IPS DF 4.7 (cell line): Measurements from ENCODE around the gene SINHCAF.
"Not testable (repeated sequence)": the region's sequence is repeated elsewhere in the genome, so short reads cannot be mapped to it uniquely, and the experiment has no call there.

Experiments used
- DNase-seq: peaks from one replicate; pipeline ENCODE4 v3.0.0-alpha.2; 2013; ENCODE audit warnings: low spot score; ENCODE audit errors: extremely low read depth

SINHCAF gene

DNA sequence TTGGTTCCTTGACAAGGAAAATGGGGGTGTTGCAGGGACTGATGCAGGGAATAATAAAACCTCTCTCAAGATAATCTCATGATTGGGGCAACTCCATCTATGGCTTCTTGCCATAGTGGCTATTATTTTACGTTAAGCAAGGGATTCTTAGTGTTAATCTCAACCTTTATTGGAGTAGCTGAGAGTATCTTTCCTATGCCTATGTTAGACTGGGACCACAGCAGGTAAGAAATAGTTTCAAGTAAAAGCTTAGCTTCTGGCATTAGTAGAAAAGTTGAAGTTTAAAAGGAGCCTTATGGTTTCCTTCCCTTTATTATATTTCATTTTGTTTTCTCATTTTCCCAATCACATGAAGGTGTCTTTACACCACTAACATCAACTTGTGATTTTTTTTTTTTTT lies 16.7 kb downstream of the SINHCAF start:
- DNase-seq, result no peak

DNA sequence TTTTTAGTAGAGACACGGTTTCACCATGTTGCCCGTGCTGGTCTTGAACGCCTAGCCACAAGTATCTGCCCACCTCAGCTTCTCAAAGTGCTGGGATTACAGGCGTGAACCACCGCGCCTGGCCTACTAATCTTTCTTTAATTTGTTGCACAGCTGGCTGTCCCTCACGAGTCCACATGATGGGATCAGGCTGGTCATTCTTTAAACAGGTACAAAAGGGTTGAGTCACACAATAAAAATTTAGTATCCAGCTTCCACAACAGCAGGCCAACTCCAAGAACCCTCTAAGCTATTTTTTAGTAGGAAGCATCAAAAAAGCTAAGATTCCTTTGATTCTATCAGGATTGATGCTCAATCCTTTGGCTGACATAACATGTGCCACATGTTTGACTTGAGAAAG lies 17.8 kb downstream of the SINHCAF start:
- DNase-seq, result no peak

DNA sequence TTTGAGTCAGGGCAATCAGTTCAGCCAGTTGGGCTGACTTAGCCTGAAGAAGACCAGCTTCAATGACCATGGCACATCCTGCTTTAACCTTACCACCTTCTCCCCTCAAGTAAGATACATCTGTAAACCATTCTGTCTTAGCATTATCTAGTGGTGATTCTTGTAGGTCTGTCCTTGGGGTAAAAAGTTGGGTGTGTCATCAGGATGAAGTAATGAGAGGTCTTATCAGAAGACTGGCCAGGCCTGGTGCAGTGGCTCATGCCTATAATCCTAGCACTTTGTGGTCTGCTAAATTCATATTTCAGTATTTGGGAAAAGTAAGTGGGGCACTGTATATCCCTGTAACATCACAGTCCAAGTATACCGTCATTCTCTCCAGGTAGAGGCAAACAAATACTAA lies 19.1 kb downstream of the SINHCAF start:
- DNase-seq, result no peak

DNA sequence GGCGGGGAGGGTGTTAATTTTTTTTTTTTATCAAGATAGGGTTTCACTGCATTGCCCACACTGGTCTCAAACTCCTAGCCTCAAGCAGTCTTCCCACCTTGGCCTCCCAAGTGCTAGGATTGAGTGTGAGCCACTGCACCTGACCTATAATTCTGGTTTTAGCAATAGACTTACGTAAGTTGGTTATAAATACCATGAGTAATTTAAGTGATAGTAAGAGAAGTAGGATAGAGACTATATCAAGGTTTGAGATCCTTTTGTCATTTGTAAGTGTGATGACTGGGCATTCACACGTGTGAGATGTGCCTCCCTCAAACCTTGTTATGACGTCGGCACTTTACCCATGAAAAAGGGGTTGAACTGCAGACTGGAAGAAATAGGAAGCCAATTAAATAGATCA lies 22.5 kb downstream of the SINHCAF start:
- no peak for DNase-seq

DNA sequence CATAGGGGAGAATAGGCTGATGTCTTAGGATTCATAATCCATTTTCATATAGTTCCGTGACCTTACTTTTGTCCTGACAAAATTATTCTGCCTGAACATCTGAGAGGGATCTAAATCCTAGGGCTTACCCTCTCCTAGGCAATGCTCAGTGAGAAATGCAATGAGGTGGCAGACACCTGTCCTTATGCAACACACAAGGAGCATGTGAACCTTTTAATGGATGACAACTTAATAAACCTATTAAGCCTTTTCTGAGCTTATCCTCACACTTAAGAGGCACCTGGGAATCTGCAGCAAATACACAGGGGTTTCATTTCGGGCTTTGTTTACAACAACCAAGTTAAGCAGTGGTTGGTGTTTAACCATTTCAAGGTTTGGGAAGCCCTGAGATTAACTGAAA lies 24.6 kb downstream of the SINHCAF start:
- DNase-seq, result no peak

DNA sequence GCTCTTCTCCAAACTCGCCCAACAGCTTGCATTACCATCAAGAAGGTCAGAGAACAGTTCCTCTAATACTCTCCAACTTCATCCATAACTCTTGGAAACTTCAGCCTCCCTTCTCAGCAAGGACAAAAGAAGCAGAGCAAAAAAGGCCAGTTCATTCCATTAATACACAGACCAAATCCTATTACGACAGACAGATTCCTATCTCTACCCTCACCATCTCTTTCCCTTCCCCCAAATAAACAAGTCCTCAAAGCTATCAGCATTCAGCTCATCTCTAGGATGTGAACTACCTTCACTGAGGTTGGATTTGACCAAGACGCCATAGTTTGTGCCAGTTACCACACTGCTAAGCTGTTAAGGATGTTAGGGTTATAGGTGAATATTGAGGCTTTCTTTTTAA lies 25.2 kb downstream of the SINHCAF start:
- DNase-seq, result no peak

DNA sequence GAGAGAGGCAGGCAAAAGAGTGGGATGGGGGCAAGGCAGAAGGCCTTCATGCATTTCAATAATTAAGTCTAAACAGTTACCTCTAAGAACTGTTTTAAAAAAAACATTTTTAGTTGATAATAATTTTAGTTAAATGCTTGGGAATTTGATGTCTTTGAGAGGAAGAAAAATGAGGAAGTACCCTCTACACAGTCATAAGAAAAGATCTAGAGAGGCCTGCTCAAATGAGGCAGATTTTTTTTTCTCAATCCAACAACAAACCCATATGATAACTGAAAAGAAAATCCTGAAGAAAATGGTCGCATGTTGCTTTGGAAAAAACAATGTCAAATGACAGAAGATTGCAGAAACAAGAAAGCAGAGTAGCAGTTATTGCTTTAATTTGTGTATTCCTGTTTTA lies 25.6 kb downstream of the SINHCAF start:
- no peak for DNase-seq

DNA sequence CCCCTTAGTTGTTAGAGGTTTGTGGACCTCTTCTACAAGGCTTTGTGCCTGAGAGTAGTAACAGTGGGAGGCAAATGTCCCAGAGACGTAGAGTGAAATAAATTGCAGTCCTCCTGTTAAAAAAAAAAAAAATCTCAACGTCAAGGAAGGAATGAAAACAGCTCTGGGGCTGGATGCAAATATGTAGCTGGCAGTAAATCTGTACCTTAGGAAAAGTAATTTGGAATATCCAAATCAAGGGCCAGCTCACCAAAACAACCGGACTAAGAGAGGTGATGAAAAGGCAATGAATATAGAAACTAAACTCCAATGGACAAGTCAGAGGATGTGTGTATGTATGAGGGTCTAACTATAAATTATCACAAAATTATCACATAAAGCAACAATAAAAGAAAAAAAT lies 27.0 kb downstream of the SINHCAF start:
- no peak for DNase-seq

DNA sequence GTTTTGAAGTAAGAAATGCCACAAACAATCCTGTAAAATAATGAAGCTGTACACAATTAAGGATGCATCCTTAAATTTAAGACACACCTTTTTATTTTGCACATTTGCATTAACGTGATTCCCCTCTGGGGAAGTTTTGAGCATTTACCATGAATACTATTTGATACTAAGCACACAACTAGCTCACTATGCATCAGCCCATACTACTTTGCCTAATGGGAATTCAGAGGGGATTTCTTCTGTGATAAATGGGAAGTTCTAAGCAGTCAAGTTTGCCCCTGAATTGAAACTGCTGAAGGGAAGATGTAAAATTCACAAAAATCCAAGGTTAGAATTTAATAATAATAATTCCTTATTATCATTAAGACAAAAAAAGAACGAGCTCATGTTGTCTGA lies 27.4 kb downstream of the SINHCAF start:
- DNase-seq, result no peak

DNA sequence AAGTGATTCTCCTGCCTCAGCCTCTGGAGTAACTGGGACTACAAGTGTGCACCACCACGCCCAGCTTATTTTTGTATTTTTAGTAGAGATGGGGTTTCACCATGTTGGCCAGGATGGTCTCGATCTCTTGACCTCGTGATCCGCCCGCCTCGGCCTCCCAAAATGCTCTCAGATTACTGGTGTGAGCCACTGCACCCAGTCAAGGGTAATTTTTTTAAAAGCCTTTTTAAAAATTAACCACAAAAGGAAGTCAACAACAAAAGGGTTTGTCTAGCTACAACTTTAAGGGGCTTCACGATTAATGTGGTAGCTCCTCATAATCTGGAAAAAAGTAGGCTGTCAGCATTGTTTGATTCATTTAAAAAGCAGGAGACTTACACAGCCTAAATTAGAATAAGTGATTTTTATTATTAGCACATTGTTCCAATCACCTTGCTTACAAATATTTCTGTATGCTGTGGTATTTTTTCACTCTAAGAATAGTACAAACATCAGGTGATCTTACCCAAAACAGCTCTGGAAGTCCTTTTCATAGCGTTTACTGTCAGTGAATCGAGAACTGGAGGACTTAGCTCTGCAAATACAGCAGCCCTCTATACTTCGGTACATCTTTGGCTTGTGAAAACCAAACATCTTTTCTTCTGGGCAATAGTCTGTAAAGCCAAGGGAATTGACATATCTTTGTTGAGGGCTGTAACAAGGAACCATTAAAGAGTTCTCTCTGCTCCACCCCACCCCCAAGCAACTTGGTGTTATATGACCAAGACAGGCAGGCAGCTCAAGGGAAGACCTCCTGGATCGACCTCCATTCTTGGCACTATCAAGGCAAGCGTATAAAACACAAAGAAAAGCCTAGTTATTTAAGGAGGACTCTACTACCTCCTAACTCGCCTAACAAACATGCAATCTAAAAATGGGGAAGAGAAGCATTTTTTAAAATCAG lies 28.1 kb downstream of the SINHCAF start:
- DNase-seq, result no peak

DNA sequence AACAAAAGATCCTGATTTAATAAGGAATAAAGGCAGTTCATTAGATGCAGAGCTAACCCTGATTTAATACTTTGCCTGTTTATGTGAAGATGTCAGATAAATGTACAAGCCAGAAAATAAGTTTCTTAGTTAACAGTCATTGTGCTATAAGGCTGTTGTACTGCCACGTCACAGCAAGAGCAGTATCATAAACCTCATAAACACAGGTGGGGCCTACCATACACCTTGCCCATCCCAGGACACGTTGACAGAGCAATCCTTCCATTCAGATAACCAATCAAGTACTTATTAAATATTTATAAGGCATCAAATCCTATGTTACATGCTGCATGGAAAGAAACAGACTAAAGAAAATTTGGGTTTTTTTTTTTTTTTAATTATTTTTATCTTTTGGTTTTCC lies 36.5 kb downstream of the SINHCAF start:
- no peak for DNase-seq

DNA sequence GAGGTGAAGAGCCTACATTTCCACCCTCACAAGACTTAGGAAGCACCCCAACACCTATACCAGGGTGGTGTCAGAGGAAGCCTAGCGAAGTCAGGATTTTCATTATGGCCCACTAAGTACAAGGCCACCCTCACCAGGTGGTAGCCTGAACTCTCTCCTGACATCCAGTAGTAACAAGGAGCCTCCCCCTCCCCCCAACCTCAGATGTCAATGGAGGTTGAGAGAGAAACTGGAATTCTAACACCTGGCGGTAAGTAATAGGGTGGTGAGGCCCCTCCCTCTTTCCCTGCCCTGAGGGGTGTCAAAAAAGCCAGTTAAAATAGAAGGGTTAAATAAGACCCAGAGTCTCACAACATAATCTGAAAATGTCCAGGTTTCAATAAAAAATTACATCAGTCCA lies 37.6 kb downstream of the SINHCAF start:
- no peak for DNase-seq

DNA sequence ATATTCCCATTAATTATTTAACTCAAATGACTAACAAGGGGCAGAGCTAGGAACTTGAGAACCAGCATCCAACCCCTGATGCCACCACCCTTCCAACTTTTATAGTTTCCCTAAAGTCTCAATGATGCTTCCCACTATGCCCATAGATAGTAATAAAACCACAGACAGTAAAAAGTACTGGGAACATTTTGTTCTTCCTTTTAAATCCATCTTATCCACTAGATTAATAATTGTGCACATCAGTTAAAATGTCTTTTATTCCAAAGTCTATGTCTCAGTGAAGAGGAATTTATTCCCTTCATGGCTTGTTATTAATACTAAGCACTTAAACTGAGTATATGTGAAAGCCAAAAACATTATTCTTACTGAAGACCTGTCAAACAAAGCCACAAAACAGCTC lies 45.8 kb downstream of the SINHCAF start:
- no peak for DNase-seq

DNA sequence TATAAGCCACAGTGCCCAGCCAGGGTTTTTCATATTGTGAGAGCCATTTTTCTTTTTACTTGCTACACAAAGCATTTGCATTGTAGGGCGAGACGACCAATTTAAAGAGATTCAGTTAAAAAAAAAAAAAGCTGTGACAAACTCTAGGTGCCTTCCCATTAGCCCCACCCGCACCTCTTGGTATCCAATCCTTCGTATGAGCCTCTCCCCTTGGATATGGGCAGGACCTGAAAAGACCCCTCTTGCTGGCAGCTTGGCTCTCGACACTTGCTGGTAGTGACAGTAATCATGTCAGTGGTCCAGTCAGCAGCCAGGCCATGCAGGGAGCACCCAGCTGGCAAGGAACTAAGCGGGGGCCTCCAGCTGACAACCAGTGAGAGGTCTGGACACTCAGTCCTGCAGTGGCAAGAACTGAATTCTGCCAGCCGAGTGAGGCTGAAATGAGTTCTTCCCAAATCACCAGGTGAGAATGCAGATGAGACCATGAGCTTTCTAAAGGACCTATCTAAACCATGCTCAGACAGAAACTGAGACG lies 46.5 kb downstream of the SINHCAF start:
- no peak for DNase-seq

DNA sequence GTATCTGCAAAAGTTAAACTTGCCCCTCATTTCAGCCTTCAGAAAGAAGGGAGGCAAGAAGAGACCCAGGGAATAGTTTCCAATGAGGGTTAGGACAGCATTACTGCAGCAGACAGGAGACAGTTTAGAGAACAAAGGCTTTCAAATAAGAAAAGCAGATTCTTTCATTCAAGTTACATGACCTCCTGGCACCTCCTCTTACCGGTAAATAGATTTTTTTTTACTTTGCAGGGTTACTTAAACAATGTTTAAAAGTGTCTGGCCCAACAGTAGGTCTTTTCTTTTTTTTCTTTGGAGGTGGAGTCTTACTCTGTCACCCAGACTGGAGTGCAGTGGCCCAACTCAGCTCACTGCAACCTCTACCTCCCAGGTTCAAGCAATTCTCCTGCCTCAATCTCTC lies 47.1 kb downstream of the SINHCAF start:
- no peak for DNase-seq

DNA sequence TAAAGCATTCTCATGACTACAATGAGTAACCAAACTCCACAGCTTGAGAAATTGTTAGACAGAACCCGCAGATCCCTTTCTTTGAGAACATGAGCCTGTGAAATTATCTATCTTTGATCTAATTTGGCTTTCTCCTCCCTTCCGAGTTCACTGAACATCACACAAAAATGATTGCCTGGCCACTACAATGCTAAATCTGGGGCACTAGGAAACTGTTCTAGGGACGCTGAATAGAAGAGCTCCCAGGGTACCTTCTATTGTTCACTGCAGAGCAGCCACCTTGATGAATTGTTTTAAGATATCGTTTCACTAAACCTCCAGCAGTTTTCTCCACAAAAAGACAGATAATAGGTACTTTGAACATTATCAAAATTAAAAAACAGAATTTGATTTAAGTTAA lies 47.5 kb downstream of the SINHCAF start:
- no peak for DNase-seq

DNA sequence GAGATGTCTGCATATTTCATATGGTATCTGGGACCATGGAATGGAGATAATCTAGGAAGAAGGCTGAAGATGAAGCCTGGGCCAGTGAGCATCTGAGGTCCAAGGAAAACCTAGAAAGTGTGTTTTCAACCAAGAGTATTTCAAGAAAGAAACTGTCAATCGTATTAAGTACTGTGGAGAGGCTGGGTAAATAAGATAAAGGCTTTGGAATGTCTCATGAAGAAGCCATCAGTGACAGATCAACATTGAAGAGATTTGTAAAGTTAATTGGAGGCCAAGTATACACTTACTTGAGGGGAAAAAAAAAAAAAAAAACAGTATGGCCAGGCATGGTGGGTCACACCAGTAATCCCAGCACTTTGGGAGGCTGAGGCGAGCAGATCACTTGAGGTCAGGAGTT lies 48.9 kb downstream of the SINHCAF start:
- no peak for DNase-seq

DNA sequence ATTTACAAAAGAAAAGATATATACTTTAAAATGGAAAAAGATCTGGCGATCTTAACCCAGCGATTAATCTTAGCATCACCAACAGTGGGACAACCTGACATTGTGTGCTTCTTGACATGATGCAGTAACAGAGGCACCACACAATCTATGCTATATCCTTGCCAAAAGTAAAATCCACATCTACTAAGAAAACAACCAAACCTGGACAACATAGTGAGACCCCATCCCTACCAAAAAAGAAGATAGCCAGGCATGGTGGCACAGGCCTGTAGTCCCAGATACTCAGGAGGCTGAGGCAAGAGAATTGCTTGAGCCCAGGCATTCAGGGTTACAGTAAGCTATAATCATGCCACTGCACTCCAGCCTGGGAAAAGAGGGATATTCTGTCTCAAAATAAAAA lies 50.5 kb downstream of the SINHCAF start:
- DNase-seq, result no peak

DNA sequence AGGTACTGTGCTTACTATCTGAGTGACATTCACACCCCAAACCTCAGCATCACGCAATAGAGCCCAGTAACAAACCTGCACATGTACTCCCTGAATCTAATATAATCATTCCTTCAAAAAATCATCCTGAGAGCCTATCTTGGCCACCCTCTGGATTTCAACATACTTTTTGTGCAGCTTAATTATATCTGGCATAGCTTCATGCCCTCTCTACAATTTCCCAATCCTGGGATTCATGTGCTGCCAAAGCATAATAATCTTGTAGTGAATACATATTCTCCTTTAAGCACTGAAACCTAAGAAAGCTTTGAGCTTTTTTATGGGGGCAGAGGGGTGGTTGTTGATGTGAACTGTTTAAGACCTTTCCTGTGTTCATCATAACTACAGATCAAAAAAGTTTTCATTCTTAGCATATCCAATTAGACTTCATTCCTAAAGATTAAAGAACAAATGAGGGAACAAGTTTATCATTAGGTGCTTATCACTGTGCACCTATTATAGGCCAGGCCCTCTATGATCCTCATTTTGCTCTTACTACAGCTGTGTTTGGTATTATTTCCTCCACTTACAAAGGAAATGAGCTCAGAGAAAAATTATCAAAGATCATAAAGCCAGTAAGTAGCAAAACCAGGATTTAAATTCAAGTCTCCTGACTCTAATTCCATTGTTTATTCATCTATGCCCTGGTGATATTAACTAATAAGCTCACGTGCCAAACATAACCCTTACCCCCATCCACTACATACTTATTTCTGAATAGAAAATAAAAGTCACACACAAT lies 51.2 kb downstream of the SINHCAF start:
- no peak for DNase-seq

DNA sequence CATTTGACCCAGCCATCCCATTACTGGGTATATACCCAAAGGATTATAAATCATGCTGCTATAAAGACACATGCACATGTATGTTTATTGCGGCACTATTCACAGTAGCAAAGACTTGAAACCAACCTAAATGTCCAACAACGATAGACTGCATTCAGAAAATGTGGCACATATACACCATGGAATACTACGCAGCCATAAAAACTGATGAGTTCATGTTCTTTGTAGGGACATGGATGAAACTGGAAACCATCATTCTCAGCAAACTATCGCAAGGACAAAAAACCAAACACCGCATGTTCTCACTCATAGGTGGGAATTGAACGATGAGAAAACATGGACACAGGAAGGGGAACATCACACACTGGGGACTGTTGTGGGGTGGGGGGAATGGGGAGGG lies 52.2 kb downstream of the SINHCAF start:
- DNase-seq, result not testable (repeated sequence)

DNA sequence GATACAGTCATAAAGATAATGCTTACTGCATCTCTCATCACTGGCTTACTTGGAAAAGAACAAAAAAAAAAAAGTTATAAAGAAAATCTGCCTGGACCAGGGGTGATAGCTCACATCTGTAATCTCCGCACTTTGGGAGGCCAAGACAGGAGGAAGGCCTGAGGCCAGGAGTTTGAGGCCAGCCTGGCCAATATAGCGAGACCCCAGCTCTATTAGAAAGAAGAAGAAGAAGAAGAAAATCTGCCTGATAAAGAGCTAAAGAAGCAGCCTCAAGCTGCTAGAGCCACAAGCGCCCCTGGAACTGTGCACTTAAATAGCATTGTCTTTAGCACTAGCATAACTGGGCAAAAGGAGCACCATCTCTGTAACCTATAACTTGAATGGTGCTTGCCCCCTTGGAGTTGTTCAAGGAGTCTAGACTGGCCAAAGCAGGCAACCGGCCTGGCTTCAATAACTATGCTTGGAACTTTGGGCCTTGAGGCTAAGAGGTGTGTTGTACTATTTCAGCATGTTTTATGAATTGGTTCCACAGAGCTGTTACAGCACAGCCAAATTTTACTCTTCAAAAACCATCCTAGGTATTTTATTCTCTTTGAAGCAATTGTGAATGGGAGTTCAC lies 53.2 kb downstream of the SINHCAF start:
- no peak for DNase-seq

DNA sequence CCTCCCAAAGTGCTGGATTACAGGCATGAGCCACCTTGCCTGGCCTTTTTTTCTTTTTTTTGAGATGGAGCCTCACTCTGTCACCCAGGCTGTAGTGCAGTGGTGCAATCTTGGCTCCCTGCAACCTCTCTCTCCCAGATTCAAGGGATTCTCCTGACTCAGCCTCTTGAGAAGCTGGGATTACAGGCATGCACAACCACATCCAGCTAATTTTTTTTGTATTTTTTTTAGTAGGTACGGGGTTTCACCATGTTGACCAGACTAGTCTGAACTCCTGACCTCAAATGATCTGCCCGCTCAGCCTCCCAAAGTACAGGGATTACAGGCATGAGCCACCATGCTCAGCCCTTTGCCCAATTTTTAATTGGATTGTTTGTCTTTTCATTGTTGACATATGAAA lies 58.0 kb downstream of the SINHCAF start:
- DNase-seq, result no peak
